HEK293T (cell line): ENCODE measurements around the gene SLC39A12.

Experiments
- CTCF ChIA-PET: fragments of 350-600 bp; formaldehyde crosslinking; extraction: SDS; loops from one replicate; lab custom pipeline; 2021; ENCODE audit warnings: antibody characterized with exemption, inconsistent platforms; lab: Yijun Ruan, JAX
- POLR2A ChIA-PET: fragments of 350-600 bp; formaldehyde crosslinking; extraction: SDS; loops from one replicate; lab custom pipeline; 2020; ENCODE audit warnings: antibody characterized with exemption, inconsistent platforms; lab: Yijun Ruan, JAX
- DNase-seq: peaks from one replicate; pipeline ENCODE4 v3.0.0; 2012; ENCODE audit warnings: mixed read lengths; ENCODE audit errors: extremely low spot score
- ARNT ChIP-seq: fragments of 450-650 bp; IDR thresholded peaks from 2 replicates; pipeline ENCODE4 v1.6.1; 2017; ENCODE audit warnings: mild to moderate bottlenecking
- BHLHE40 ChIP-seq: fragments of 450-650 bp; IDR thresholded peaks from 2 replicates; pipeline ENCODE4 v1.6.1; 2016; ENCODE audit warnings: mild to moderate bottlenecking, moderate library complexity, borderline replicate concordance
- CTBP1 ChIP-seq: fragments of 450-650 bp; IDR thresholded peaks from 2 replicates; pipeline ENCODE4 v1.6.1; 2016; ENCODE audit warnings: borderline replicate concordance
- ELF4 ChIP-seq: fragments of 450-650 bp; IDR thresholded peaks from 2 replicates; pipeline ENCODE4 v1.6.1; 2017; ENCODE audit warnings: antibody characterized with exemption
- FOXA1 ChIP-seq: fragments of 450-650 bp; IDR thresholded peaks from 2 replicates; pipeline ENCODE4 v1.6.1; 2016; ENCODE audit warnings: mild to moderate bottlenecking
- FOXK2 ChIP-seq: fragments of 450-650 bp; IDR thresholded peaks from 2 replicates; pipeline ENCODE4 v1.6.1; 2016; ENCODE audit warnings: mild to moderate bottlenecking
- FOXM1 ChIP-seq: fragments of 450-650 bp; IDR thresholded peaks from 2 replicates; pipeline ENCODE4 v1.6.1; 2017; ENCODE audit warnings: mild to moderate bottlenecking, borderline replicate concordance
- HDGF ChIP-seq: fragments of 450-650 bp; IDR thresholded peaks from 2 replicates; pipeline ENCODE4 v1.6.1; 2017; ENCODE audit warnings: antibody characterized with exemption, borderline replicate concordance
- L3MBTL2 ChIP-seq: fragments of 450-650 bp; conservative IDR thresholded peaks from 2 replicates; pipeline ENCODE4 v1.6.1; 2016; ENCODE audit warnings: mild to moderate bottlenecking
- LEF1 ChIP-seq: fragments of 450-650 bp; IDR thresholded peaks from 2 replicates; pipeline ENCODE4 v1.6.1; 2017; ENCODE audit warnings: mild to moderate bottlenecking, borderline replicate concordance
- NFRKB ChIP-seq: fragments of 450-650 bp; IDR thresholded peaks from 2 replicates; pipeline ENCODE4 v1.6.1; 2016; ENCODE audit warnings: mild to moderate bottlenecking, moderate library complexity
- SP1 ChIP-seq: fragments of 450-650 bp; IDR thresholded peaks from 2 replicates; pipeline ENCODE4 v1.6.1; 2017
- SUZ12 ChIP-seq: fragments of 450-650 bp; IDR thresholded peaks from 2 replicates; pipeline ENCODE4 v1.6.1; 2016; ENCODE audit warnings: mild to moderate bottlenecking
- TARDBP ChIP-seq: fragments of 450-650 bp; IDR thresholded peaks from 2 replicates; pipeline ENCODE4 v1.6.1; 2016
- ZNF384 ChIP-seq: fragments of 450-650 bp; IDR thresholded peaks from 2 replicates; pipeline ENCODE4 v1.6.1; 2016
- TF ChIP-seq, protein P1 (sequence below): fragments of 450-650 bp; IDR thresholded peaks from 2 replicates; pipeline ENCODE4 v1.6.1; 2016

The SLC39A12 gene

DNA sequence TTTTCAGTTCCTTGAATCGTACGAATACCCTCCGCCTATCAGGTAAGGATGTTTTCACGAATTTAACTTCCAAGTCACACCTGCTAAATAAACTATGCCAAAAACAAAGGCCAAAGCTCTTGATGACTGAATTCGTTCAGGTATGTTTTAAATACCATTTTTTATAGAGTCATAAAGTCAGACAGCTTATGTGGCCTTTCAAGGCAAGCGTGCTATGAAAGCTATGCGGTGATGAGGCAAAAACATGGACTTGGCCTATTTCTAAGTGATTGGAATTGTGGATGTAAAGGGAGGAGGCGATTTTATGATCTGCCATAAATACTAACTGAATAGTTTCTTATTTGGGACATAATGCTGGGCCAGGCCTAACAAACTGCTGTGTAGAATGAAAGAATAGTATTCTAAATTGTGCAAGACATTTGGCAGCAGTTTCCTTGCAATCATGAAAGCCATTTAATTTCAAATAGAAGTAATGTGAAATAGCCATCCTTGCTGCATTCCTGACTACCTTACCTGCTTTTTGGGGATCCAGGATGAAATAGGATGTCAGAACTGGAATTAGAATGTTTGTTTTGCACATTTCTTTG lies 14.0 kb downstream of the SLC39A12 start:
- ChIA-PET POLR2A (no interaction called here), CTCF (no interaction called here)
- TF ChIP-seq CTBP1 (no peak), ZNF384 (no peak), FOXA1 (no peak), FOXM1 (no peak), SP1 (no peak), SUZ12 (no peak), NFRKB (no peak), ARNT (no peak), ELF4 (no peak), FOXK2 (no peak), LEF1 (no peak), BHLHE40 (no peak), HDGF (no peak), TARDBP (no peak), L3MBTL2 (no peak)
- TF ChIP-seq, protein P1, sequence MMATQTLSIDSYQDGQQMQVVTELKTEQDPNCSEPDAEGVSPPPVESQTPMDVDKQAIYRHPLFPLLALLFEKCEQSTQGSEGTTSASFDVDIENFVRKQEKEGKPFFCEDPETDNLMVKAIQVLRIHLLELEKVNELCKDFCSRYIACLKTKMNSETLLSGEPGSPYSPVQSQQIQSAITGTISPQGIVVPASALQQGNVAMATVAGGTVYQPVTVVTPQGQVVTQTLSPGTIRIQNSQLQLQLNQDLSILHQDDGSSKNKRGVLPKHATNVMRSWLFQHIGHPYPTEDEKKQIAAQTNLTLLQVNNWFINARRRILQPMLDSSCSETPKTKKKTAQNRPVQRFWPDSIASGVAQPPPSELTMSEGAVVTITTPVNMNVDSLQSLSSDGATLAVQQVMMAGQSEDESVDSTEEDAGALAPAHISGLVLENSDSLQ, result no peak
- DNase-seq, result no peak

DNA sequence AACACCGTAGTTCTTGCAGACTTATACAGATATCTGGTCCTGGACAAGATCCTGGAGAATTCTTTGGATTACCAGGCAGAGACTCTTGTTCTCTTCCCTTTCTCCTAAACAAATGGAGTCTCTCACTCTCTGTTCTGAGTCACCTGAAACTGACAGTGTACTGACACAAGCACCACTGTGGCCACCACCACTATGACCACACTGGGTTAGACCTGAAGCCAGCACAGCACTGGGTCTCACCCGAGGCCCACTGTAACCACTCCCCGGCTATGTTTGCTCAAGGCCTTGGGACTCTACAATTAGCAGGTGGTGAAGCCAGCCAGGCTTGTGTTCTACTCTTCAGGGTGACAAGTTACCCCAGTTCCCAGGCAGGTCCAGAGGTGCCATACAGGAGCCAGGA lies 22.8 kb downstream of the SLC39A12 start:
- ChIA-PET POLR2A (no interaction called here), CTCF (no interaction called here)
- no peak for DNase-seq

DNA sequence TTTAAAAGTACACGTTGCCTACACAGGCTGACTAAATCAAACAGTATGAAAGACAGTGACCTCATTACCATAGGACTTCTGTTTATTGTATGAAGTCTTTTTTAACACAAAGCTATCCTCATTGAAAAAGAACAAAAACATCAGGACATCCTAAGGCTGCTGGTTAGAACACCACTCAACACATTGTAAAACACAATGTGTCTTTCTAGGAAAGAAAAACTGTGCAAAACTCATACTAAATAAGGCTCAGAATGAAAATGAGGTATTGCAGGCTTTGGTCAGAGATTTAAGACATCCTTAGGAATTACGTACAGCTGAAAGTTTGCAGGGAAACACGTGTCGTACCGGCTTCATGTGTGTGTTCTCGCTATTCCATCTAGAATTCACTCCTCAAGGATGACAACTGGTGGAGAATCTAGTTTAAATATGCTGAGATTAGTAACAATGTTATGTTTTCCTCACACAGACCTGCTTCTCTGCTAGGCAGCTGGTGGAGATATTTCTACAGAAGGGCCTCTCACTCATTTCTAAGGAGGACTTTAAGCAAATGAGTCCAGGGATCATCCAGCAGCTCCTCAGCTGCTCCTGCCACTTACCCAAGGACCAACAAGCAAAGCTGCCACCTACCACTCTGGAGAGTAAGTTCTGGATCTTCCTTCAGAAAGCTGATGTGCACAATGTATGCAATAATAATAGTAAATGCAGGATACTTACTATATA lies 29.3 kb downstream of the SLC39A12 start:
- TF ChIP-seq TARDBP (no peak), NFRKB (no peak), FOXK2 (no peak), LEF1 (no peak), ELF4 (no peak), ZNF384 (no peak), HDGF (no peak), BHLHE40 (no peak), FOXM1 (no peak)
- ChIA-PET POLR2A (no interaction called here), CTCF (no interaction called here)
- no peak for DNase-seq

More for the DNA sequence above, 22.8 kb downstream of the SLC39A12 start:
- no peak for TF ChIP-seq ZNF384

- CTCF ChIA-PET, result no interaction called here
- no peak for DNase-seq
- TF ChIP-seq CTBP1 (no peak), FOXK2 (no peak), LEF1 (no peak)
- POLR2A ChIA-PET, result no interaction called here
Observed at GRCh38 chr10:17981766-17982380, 30.2 kb downstream of the SLC39A12 start.

GRCh38 chr10:17984056-17984455 lies 32.3 kb downstream of the SLC39A12 start:
- no peak for TF ChIP-seq SP1
- no peak for TF ChIP-seq L3MBTL2
- no peak for TF ChIP-seq ZNF384
- no peak for TF ChIP-seq BHLHE40
- TF ChIP-seq, protein P1, result peak; percentile 37; the same call in 1 of the 2 replicates
- CTCF ChIA-PET, result interaction anchor here (0.6 kb wide), 1 partner anchor 11 kb away, joined by 4 read pairs; no protein-coding TSS in a partner anchor
- no peak for DNase-seq
- POLR2A ChIA-PET, result no interaction called here

GRCh38 chr10:17984563-17984962 lies 32.8 kb downstream of the SLC39A12 start:
- no peak for TF ChIP-seq HDGF
- no peak for TF ChIP-seq LEF1
- no peak for TF ChIP-seq ARNT
- TF ChIP-seq, protein P1, result no peak
- no peak for TF ChIP-seq FOXA1
- no peak for TF ChIP-seq FOXK2
- no peak for TF ChIP-seq ZNF384
- no peak for TF ChIP-seq TARDBP
- TF ChIP-seq BHLHE40, result no peak
- TF ChIP-seq SUZ12, result no peak
- TF ChIP-seq ELF4, result no peak
- TF ChIP-seq CTBP1, result no peak
- no peak for TF ChIP-seq SP1
- no peak for TF ChIP-seq NFRKB
- TF ChIP-seq L3MBTL2, result no peak
- TF ChIP-seq FOXM1, result no peak
- ChIA-PET CTCF (no interaction called here), POLR2A (no interaction called here)
- DNase-seq, result no peak
